Dermis microvascular lymphatic vessel endothelial cell (primary cell): ENCODE data around the gene NSD2. TPM values are rescaled to one million over a fixed set of nuclear protein-coding genes. Genes with fewer than 3 reads are reported as not detected.
"Not testable (repeated sequence)": the region's sequence is repeated elsewhere in the genome, so short reads cannot be mapped to it uniquely, and the experiment has no call there.

ENCODE experiments used
- DNase-seq, 2 donors: peaks; one replicate each; pipeline versions ENCODE4 v3.0.0 to v3.0.0-alpha.2; 2010; ENCODE audit warnings: low read depth in 2 of 2
- total RNA-seq: library from RNA; depleted of rRNA; stranded (reverse); fragments of >200 nt; gene quantifications from 2 replicates; pipeline ENCODE4 v1.2.1, GENCODE V29; 2014

The NSD2 gene
- total RNA-seq: 33.9 and 39.8 TPM in 2 replicates

- DNase-seq: peak; percentile 75 to 93
Observed at GRCh38 chr4:1870578-1871443, at the start of gene NSD2. TSS of gene NSD2 (plus strand) at chr4:1871393. CDS start at chr4:1900655, 29,262 bp downstream.

GRCh38 chr4:1821679-1822567 lies 49.3 kb upstream of the NSD2 start:
- no peak for DNase-seq

- no peak for DNase-seq
Observed at GRCh38 chr4:1822568-1823544, 48.3 kb upstream of the NSD2 start.

GRCh38 chr4:1823545-1823932 lies 47.7 kb upstream of the NSD2 start:
- DNase-seq: no peak

- DNase-seq: no peak
Observed at GRCh38 chr4:1824746-1825145, 46.4 kb upstream of the NSD2 start.

- DNase-seq: no peak
Observed at GRCh38 chr4:1825326-1825725, 45.9 kb upstream of the NSD2 start.

GRCh38 chr4:1826531-1827350 lies 44.5 kb upstream of the NSD2 start:
- DNase-seq: no peak

GRCh38 chr4:1830234-1830633 lies 41.0 kb upstream of the NSD2 start:
- DNase-seq: no peak

- no peak for DNase-seq
Observed at GRCh38 chr4:1830642-1831228, 40.5 kb upstream of the NSD2 start.

- no peak for DNase-seq
Observed at GRCh38 chr4:1831331-1831730, 39.9 kb upstream of the NSD2 start.

GRCh38 chr4:1832690-1833089 lies 38.5 kb upstream of the NSD2 start:
- no peak for DNase-seq

GRCh38 chr4:1833307-1834046 lies 37.7 kb upstream of the NSD2 start:
- no peak for DNase-seq

GRCh38 chr4:1834047-1834775 lies 37.0 kb upstream of the NSD2 start:
- no peak for DNase-seq

GRCh38 chr4:1835836-1836235 lies 35.4 kb upstream of the NSD2 start:
- DNase-seq: not testable (repeated sequence)

GRCh38 chr4:1836650-1837049 lies 34.5 kb upstream of the NSD2 start:
- DNase-seq: no peak

- DNase-seq: no peak
Observed at GRCh38 chr4:1837069-1837468, 34.1 kb upstream of the NSD2 start.

- no peak for DNase-seq
Observed at GRCh38 chr4:1839282-1839681, 31.9 kb upstream of the NSD2 start.

- no peak for DNase-seq
Observed at GRCh38 chr4:1841201-1841886, 29.8 kb upstream of the NSD2 start.
